Gastroesophageal sphincter (tissue), 3 donors: ENCODE results near the gene TCF7L2.

Source experiments
- CTCF ChIP-seq, 4 experiments: fragments of 200-600 bp in 2 of 4; fragments of 450-650 bp in 2 of 4; sonication (generic) in 1 of 4; IDR thresholded peaks; one replicate each; pipeline ENCODE4 v1.5.1; 2017 to 2019; ENCODE audit warnings: antibody characterized with exemption in 4 of 4, mild to moderate bottlenecking in 2 of 4, moderate library complexity in 2 of 4
- EP300 ChIP-seq: sonication (generic); formaldehyde crosslinking; IDR thresholded peaks from one replicate; pipeline ENCODE4 v1.6.1; 2017; ENCODE audit warnings: antibody characterized with exemption, mild to moderate bottlenecking
- POLR2A ChIP-seq, 2 donors: fragments of 450-650 bp; IDR thresholded peaks; one replicate each; pipeline ENCODE4 v1.6.1; 2017; ENCODE audit warnings: antibody characterized with exemption in 2 of 2, mild to moderate bottlenecking in 2 of 2, moderate library complexity in 1 of 2

- TF ChIP-seq CTCF (IDR thresholded peaks at IDR 0.05): no peak
- TF ChIP-seq POLR2A (IDR thresholded peaks at IDR 0.05): no peak
- no peak for TF ChIP-seq EP300
Observed at GRCh38 chr10:113019096-113019495, 69.0 kb downstream of the TCF7L2 start.
